A549 (cell line): ENCODE measurements around the gene PET117.

Experiments used
- MAZ ChIP-seq: fragments of 150-350 bp; IDR thresholded peaks from 2 replicates; pipeline ENCODE4 v1.6.1; 2014; ENCODE audit warnings: antibody characterized with exemption, low read depth, low read length, borderline replicate concordance
- MYC ChIP-seq: IDR thresholded peaks from 2 replicates; pipeline ENCODE4 v1.6.1; 2012; ENCODE audit warnings: mild to moderate bottlenecking, inconsistent platforms, low read length, improper control_type of control experiment, borderline replicate concordance
- RFX5 ChIP-seq: fragments of 450-650 bp; IDR thresholded peaks from 2 replicates; pipeline ENCODE4 v1.7.1; 2014; ENCODE audit warnings: antibody characterized with exemption, mild to moderate bottlenecking, moderate library complexity
- ZFP36 ChIP-seq: fragments of 450-650 bp; IDR thresholded peaks from 2 replicates; pipeline ENCODE4 v1.6.1; 2014; ENCODE audit warnings: borderline replicate concordance; ENCODE audit not compliant: partially characterized antibody
- TF ChIP-seq, protein P1 (sequence below): fragments of >200 bp; sonication (Bioruptor Twin); formaldehyde crosslinking; IDR thresholded peaks from 3 replicates; pipeline ENCODE4 v1.5.1; 2016
- TF ChIP-seq, protein P2 (sequence below): fragments of 450-650 bp; IDR thresholded peaks from 2 replicates; pipeline ENCODE4 v1.6.1; 2014; ENCODE audit warnings: antibody characterized with exemption

DNA sequence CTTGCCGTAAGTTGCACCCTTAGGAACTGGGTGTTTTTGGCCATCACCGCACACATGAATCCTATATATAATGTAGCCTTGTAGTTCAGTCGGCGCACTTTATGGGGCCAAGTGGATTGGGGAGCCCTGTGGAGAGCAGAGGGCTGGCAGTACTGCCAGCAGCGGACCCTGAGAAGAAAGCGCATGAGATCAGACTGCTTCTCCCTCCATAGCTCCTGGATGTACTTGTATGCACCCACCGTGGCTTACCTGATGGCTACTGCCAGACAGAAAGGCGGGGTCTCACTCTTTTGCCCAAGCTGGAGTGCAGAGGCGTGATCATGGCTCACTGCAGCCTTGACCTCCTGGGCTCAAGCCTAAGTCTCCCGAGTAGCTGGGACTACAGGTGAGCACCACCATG lies 47.2 kb upstream of the PET117 start:
- TF ChIP-seq, protein P1, sequence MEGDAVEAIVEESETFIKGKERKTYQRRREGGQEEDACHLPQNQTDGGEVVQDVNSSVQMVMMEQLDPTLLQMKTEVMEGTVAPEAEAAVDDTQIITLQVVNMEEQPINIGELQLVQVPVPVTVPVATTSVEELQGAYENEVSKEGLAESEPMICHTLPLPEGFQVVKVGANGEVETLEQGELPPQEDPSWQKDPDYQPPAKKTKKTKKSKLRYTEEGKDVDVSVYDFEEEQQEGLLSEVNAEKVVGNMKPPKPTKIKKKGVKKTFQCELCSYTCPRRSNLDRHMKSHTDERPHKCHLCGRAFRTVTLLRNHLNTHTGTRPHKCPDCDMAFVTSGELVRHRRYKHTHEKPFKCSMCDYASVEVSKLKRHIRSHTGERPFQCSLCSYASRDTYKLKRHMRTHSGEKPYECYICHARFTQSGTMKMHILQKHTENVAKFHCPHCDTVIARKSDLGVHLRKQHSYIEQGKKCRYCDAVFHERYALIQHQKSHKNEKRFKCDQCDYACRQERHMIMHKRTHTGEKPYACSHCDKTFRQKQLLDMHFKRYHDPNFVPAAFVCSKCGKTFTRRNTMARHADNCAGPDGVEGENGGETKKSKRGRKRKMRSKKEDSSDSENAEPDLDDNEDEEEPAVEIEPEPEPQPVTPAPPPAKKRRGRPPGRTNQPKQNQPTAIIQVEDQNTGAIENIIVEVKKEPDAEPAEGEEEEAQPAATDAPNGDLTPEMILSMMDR: no peak
- no peak for TF ChIP-seq MAZ
- TF ChIP-seq, protein P2, sequence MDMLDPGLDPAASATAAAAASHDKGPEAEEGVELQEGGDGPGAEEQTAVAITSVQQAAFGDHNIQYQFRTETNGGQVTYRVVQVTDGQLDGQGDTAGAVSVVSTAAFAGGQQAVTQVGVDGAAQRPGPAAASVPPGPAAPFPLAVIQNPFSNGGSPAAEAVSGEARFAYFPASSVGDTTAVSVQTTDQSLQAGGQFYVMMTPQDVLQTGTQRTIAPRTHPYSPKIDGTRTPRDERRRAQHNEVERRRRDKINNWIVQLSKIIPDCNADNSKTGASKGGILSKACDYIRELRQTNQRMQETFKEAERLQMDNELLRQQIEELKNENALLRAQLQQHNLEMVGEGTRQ: no peak
- no peak for TF ChIP-seq MYC
- no peak for TF ChIP-seq ZFP36
- TF ChIP-seq RFX5: no peak
